GM18858 (cell line): ENCODE results near the gene OR1A2.
"Not testable (repeated sequence)": the region's sequence is repeated elsewhere in the genome, so short reads cannot be mapped to it uniquely, and the experiment has no call there.

ENCODE experiments used
- ATAC-seq: cut with Tn5 transposase; IDR thresholded peaks from one replicate; pipeline ENCODE4 v1.9.1; 2021; ENCODE audit not compliant: unreplicated experiment

OR1A2 gene

GRCh38 chr17:3197219-3197618 is at the start of gene OR1A2:
Gene OR1A2, plus strand, starts transcription at chr17:3197519. Its CDS starts 0 bp downstream, at chr17:3197519.
- ATAC-seq, result no peak

GRCh38 chr17:3157218-3157617 is 40.1 kb upstream of the OR1A2 start:
- no peak for ATAC-seq

- no peak for ATAC-seq
These were observed 29.7 kb upstream of the OR1A2 start for GRCh38 chr17:3167574-3167973.

- no peak for ATAC-seq
These were observed 7.4 kb upstream of the OR1A2 start for GRCh38 chr17:3189961-3190360.

GRCh38 chr17:3207367-3207766 is 10.0 kb downstream of the OR1A2 start, which contains the start of gene OR1A1:
Gene OR1A1, plus strand, starts transcription at chr17:3207667. Its CDS starts 7,954 bp downstream, at chr17:3215621.
- no peak for ATAC-seq

- ATAC-seq, result no peak
These were observed 11.2 kb downstream of the OR1A2 start for GRCh38 chr17:3208484-3208883.

GRCh38 chr17:3213001-3213400 is 15.7 kb downstream of the OR1A2 start:
- no peak for ATAC-seq

GRCh38 chr17:3213587-3213986 is 16.3 kb downstream of the OR1A2 start:
- ATAC-seq, result no peak

- ATAC-seq, result not testable (repeated sequence)
These were observed 22.7 kb downstream of the OR1A2 start for GRCh38 chr17:3219978-3220377.

GRCh38 chr17:3221850-3222249 is 24.5 kb downstream of the OR1A2 start:
- no peak for ATAC-seq

GRCh38 chr17:3222505-3222904 is 25.2 kb downstream of the OR1A2 start:
- ATAC-seq, result no peak

- ATAC-seq, result not testable (repeated sequence)
These were observed 27.5 kb downstream of the OR1A2 start for GRCh38 chr17:3224721-3225352.

- ATAC-seq, result not testable (repeated sequence)
These were observed 35.0 kb downstream of the OR1A2 start for GRCh38 chr17:3232300-3232699.

- not testable (repeated sequence) for ATAC-seq
These were observed 41.4 kb downstream of the OR1A2 start for GRCh38 chr17:3238685-3239084.

- not testable (repeated sequence) for ATAC-seq
These were observed 43.7 kb downstream of the OR1A2 start for GRCh38 chr17:3241044-3241443.

- not testable (repeated sequence) for ATAC-seq
These were observed 47.5 kb downstream of the OR1A2 start for GRCh38 chr17:3244841-3245240.
